ENCODE results near the gene HEXD.
A peak's percentile ranks its signal among the peaks of the same experiment; 100 is the strongest.

HEXD gene

GRCh38 chr17:82412535-82413520 lies 5.3 kb upstream of the HEXD start:
- Histone ChIP-seq H3K79me2 (ENCODE audit: control insufficient read depth, insufficient read depth, low read length) (no peaks in the 10 kb centered on the region), H3K9ac (ENCODE audit: low read length) (no peak overlapping the region), H2AK5ac (ENCODE audit: low read length) (no peak overlapping the region), H2BK120ac (ENCODE audit: low read depth, low read length) (no peak overlapping the region), H2BK5ac (ENCODE audit: low read length) (no peak overlapping the region), H3K18ac (ENCODE audit: low read length) (no peak overlapping the region), H3K56ac (ENCODE audit: low read length) (no peak overlapping the region), H3K36me3 (ENCODE audit: control insufficient read depth, insufficient read depth, low read length) (no peaks in the 10 kb centered on the region), H3K4me3 (ENCODE audit: low read length) (no peak overlapping the region), H4K5ac (ENCODE audit: low read length) (no peak overlapping the region), H2BK15ac (replicated peaks; ENCODE audit: low read depth) (no peak overlapping the region), H3K4me1 (ENCODE audit: control insufficient read depth, low read depth, low read length) (no peaks in the 10 kb centered on the region), H3K4ac (ENCODE audit: low read depth, low read length) (no peak overlapping the region), H3K27me3 (ENCODE audit: insufficient read depth, low read length, poor library complexity) (no peaks in the 10 kb centered on the region), H3K23ac (ENCODE audit: low read length) (no peak overlapping the region), H3K27ac (ENCODE audit: low read depth, low read length) (no peak overlapping the region), H3K4me2 (ENCODE audit: low read length) (no peak overlapping the region), H4K8ac (ENCODE audit: low read depth, low read length) (no peak overlapping the region), H3K79me1 (ENCODE audit: low read length) (no peaks in the 10 kb centered on the region)
- no CpG with 5 or more reads among the region's 29 CpGs for WGBS (ENCODE audit: extremely low coverage, insufficient coverage, low lambda C conversion rate)
- DNase-seq = no peak

- Histone ChIP-seq H2AK5ac (ENCODE audit: low read length) (no peak overlapping the region), H3K56ac (ENCODE audit: low read length) (no peak overlapping the region), H3K36me3 (ENCODE audit: control insufficient read depth, insufficient read depth, low read length) (no peaks in the 10 kb centered on the region), H3K23ac (ENCODE audit: low read length) (no peak overlapping the region), H3K18ac (ENCODE audit: low read length) (no peak overlapping the region), H3K4me2 (ENCODE audit: low read length) (peak overlapping the region; percentile 27), H4K8ac (ENCODE audit: low read depth, low read length) (no peak overlapping the region), H3K4me1 (ENCODE audit: control insufficient read depth, low read depth, low read length) (no peaks in the 10 kb centered on the region), H2BK5ac (ENCODE audit: low read length) (no peak overlapping the region), H3K9ac (ENCODE audit: low read length) (no peak overlapping the region), H3K27ac (ENCODE audit: low read depth, low read length) (no peak overlapping the region), H3K4ac (ENCODE audit: low read depth, low read length) (no peak overlapping the region), H2BK120ac (ENCODE audit: low read depth, low read length) (no peak overlapping the region), H3K27me3 (ENCODE audit: insufficient read depth, low read length, poor library complexity) (no peaks in the 10 kb centered on the region), H2BK15ac (replicated peaks; ENCODE audit: low read depth) (no peak overlapping the region), H3K79me2 (ENCODE audit: control insufficient read depth, insufficient read depth, low read length) (no peaks in the 10 kb centered on the region), H3K4me3 (ENCODE audit: low read length) (no peak overlapping the region), H4K5ac (ENCODE audit: low read length) (no peak overlapping the region), H3K79me1 (ENCODE audit: low read length) (no peaks in the 10 kb centered on the region)
- DNase-seq = peak; percentile 86
- no CpG with 5 or more reads among the region's 38 CpGs for WGBS (ENCODE audit: extremely low coverage, insufficient coverage, low lambda C conversion rate)
Measured at GRCh38 chr17:82414548-82415281, 3.4 kb upstream of the HEXD start.

- H4K5ac ChIP-seq (ENCODE audit: low read length) = no peak overlapping the region
Measured at GRCh38 chr17:82415336-82415735, 2.8 kb upstream of the HEXD start.

GRCh38 chr17:82415786-82416185 lies 2.4 kb upstream of the HEXD start:
- no peak overlapping the region for H4K5ac ChIP-seq (ENCODE audit: low read length)
- H3K36me3 ChIP-seq (ENCODE audit: control insufficient read depth, insufficient read depth, low read length) = no peaks in the 10 kb centered on the region
- H2AK5ac ChIP-seq (ENCODE audit: low read length) = no peak overlapping the region
- no peak overlapping the region for H3K18ac ChIP-seq (ENCODE audit: low read length)
- no peaks in the 10 kb centered on the region for H3K27me3 ChIP-seq (ENCODE audit: insufficient read depth, low read length, poor library complexity)
- no peak overlapping the region for H3K9ac ChIP-seq (ENCODE audit: low read length)
- H3K4ac ChIP-seq (ENCODE audit: low read depth, low read length) = no peak overlapping the region
- no peak overlapping the region for H3K56ac ChIP-seq (ENCODE audit: low read length)
- no peak overlapping the region for H2BK5ac ChIP-seq (ENCODE audit: low read length)
- WGBS (ENCODE audit: extremely low coverage, insufficient coverage, low lambda C conversion rate) = no CpG with 5 or more reads among the region's 9 CpGs
- no peak overlapping the region for H3K23ac ChIP-seq (ENCODE audit: low read length)
- H3K4me1 ChIP-seq (ENCODE audit: control insufficient read depth, low read depth, low read length) = no peaks in the 10 kb centered on the region
- DNase-seq = no peak
- H2BK15ac ChIP-seq (replicated peaks; ENCODE audit: low read depth) = no peak overlapping the region
- no peaks in the 10 kb centered on the region for H3K79me1 ChIP-seq (ENCODE audit: low read length)
- no peak overlapping the region for H3K4me2 ChIP-seq (ENCODE audit: low read length)
- no peak overlapping the region for H2BK120ac ChIP-seq (ENCODE audit: low read depth, low read length)
- H3K27ac ChIP-seq (ENCODE audit: low read depth, low read length) = no peak overlapping the region
- H4K8ac ChIP-seq (ENCODE audit: low read depth, low read length) = no peak overlapping the region
- H3K79me2 ChIP-seq (ENCODE audit: control insufficient read depth, insufficient read depth, low read length) = no peaks in the 10 kb centered on the region
- no peak overlapping the region for H3K4me3 ChIP-seq (ENCODE audit: low read length)

More at GRCh38 chr17:82415336-82415735, 2.8 kb upstream of the HEXD start:
- no peak overlapping the region for H3K23ac ChIP-seq (ENCODE audit: low read length)
- H2BK5ac ChIP-seq (ENCODE audit: low read length) = no peak overlapping the region
- H3K4me2 ChIP-seq (ENCODE audit: low read length) = no peak overlapping the region
- no peaks in the 10 kb centered on the region for H3K36me3 ChIP-seq (ENCODE audit: control insufficient read depth, insufficient read depth, low read length)
- H2BK120ac ChIP-seq (ENCODE audit: low read depth, low read length) = no peak overlapping the region
- H3K18ac ChIP-seq (ENCODE audit: low read length) = no peak overlapping the region
- no peak for DNase-seq
- no peak overlapping the region for H2AK5ac ChIP-seq (ENCODE audit: low read length)
- H3K4ac ChIP-seq (ENCODE audit: low read depth, low read length) = no peak overlapping the region
- H3K79me1 ChIP-seq (ENCODE audit: low read length) = no peaks in the 10 kb centered on the region
- no peaks in the 10 kb centered on the region for H3K4me1 ChIP-seq (ENCODE audit: control insufficient read depth, low read depth, low read length)
- H3K4me3 ChIP-seq (ENCODE audit: low read length) = no peak overlapping the region
- no peaks in the 10 kb centered on the region for H3K79me2 ChIP-seq (ENCODE audit: control insufficient read depth, insufficient read depth, low read length)
- no peak overlapping the region for H3K9ac ChIP-seq (ENCODE audit: low read length)
- no peak overlapping the region for H2BK15ac ChIP-seq (replicated peaks; ENCODE audit: low read depth)
- no peak overlapping the region for H3K56ac ChIP-seq (ENCODE audit: low read length)
- H3K27ac ChIP-seq (ENCODE audit: low read depth, low read length) = no peak overlapping the region
- H4K8ac ChIP-seq (ENCODE audit: low read depth, low read length) = no peak overlapping the region
- WGBS (ENCODE audit: extremely low coverage, insufficient coverage, low lambda C conversion rate) = no CpG with 5 or more reads among the region's 26 CpGs
- no peaks in the 10 kb centered on the region for H3K27me3 ChIP-seq (ENCODE audit: insufficient read depth, low read length, poor library complexity)

- H2BK5ac ChIP-seq (ENCODE audit: low read length) = no peak overlapping the region
- no peak overlapping the region for H3K4me2 ChIP-seq (ENCODE audit: low read length)
- H2BK15ac ChIP-seq (replicated peaks; ENCODE audit: low read depth) = no peak overlapping the region
- H2AK5ac ChIP-seq (ENCODE audit: low read length) = no peak overlapping the region
- no peak for DNase-seq
- no peak overlapping the region for H3K18ac ChIP-seq (ENCODE audit: low read length)
- H2BK120ac ChIP-seq (ENCODE audit: low read depth, low read length) = no peak overlapping the region
- H3K27ac ChIP-seq (ENCODE audit: low read depth, low read length) = no peak overlapping the region
- no peak overlapping the region for H3K9ac ChIP-seq (ENCODE audit: low read length)
- WGBS (ENCODE audit: extremely low coverage, insufficient coverage, low lambda C conversion rate) = no CpG with 5 or more reads among the region's 4 CpGs
- no peak overlapping the region for H3K4me3 ChIP-seq (ENCODE audit: low read length)
- no peaks in the 10 kb centered on the region for H3K36me3 ChIP-seq (ENCODE audit: control insufficient read depth, insufficient read depth, low read length)
- no peaks in the 10 kb centered on the region for H3K4me1 ChIP-seq (ENCODE audit: control insufficient read depth, low read depth, low read length)
- H4K5ac ChIP-seq (ENCODE audit: low read length) = no peak overlapping the region
- no peak overlapping the region for H4K8ac ChIP-seq (ENCODE audit: low read depth, low read length)
- H3K27me3 ChIP-seq (ENCODE audit: insufficient read depth, low read length, poor library complexity) = no peaks in the 10 kb centered on the region
- no peak overlapping the region for H3K4ac ChIP-seq (ENCODE audit: low read depth, low read length)
- H3K79me1 ChIP-seq (ENCODE audit: low read length) = no peaks in the 10 kb centered on the region
- no peaks in the 10 kb centered on the region for H3K79me2 ChIP-seq (ENCODE audit: control insufficient read depth, insufficient read depth, low read length)
- H3K23ac ChIP-seq (ENCODE audit: low read length) = no peak overlapping the region
- no peak overlapping the region for H3K56ac ChIP-seq (ENCODE audit: low read length)
Measured at GRCh38 chr17:82416264-82416663, 1.9 kb upstream of the HEXD start.

All from mesendoderm (in vitro differentiated cells).